GM12872 (cell line): Measurements from ENCODE around the gene GRIK3.

ENCODE experiments used
- TF ChIP-seq, protein P1 (sequence below): IDR thresholded peaks from 3 replicates; pipeline ENCODE4 v1.5.1; 2011; ENCODE audit warnings: low read depth, mild to moderate bottlenecking, low read length, moderate library complexity; ENCODE audit not compliant: insufficient read depth

GRIK3 gene

DNA sequence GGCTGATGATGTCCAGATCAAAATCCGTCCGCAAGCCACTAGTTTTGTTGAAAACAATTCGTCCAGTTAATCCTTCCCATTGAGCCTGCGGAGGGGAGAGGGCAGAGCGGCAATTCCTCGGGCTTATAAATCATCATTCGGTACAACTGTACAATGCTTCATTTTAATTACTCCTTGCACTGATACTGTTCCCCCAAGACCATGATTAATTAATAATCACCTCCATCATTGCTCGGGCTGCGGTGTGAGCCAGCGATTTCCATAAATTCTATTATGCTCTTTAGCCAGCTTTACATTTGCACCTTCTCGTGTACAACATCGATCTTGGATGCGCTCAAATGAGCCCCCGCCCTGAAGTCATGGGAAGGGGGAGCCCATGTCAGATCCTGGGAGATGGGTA, 180.7 kb downstream of the GRIK3 start:
- TF ChIP-seq, protein P1, sequence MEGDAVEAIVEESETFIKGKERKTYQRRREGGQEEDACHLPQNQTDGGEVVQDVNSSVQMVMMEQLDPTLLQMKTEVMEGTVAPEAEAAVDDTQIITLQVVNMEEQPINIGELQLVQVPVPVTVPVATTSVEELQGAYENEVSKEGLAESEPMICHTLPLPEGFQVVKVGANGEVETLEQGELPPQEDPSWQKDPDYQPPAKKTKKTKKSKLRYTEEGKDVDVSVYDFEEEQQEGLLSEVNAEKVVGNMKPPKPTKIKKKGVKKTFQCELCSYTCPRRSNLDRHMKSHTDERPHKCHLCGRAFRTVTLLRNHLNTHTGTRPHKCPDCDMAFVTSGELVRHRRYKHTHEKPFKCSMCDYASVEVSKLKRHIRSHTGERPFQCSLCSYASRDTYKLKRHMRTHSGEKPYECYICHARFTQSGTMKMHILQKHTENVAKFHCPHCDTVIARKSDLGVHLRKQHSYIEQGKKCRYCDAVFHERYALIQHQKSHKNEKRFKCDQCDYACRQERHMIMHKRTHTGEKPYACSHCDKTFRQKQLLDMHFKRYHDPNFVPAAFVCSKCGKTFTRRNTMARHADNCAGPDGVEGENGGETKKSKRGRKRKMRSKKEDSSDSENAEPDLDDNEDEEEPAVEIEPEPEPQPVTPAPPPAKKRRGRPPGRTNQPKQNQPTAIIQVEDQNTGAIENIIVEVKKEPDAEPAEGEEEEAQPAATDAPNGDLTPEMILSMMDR = no peak

DNA sequence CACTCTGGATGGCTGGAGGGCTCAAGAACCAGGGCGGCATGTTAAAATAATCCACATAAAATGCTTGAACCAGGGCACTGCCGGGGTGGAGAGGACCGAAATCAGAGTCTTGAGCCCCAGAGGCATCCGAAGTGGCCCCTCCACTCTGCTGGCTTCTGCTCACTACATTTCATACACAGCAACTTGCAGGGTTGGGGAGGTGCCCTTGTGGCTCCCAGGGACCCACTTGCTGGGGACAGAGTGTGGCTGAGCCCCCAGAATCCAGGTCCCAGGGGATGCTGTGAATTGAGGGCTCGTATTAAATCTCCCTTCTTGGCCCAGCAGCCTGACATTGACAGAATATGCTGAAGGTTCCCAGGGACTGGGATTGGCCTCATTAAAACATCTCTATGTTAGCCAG, 181.7 kb downstream of the GRIK3 start:
- TF ChIP-seq, protein P1 = no peak

DNA sequence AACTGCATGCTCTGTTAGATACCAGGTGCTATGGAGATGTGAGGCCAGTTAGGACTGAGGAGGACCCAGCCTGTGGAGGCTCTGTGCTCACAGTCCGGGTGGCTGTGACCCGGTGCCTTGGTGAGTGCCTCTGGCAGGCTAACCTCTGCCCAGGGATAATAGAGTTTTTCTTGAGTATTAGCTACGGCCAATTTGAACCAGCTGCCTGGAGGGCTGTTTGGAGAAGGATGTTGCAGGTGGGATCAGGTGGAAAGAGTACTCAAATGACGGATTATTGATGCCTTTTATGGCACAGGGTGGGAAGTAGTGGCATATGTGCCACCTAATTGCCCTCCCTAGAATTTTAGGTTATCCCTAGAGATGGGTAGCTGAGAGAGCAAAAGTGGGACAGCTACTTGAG, 182.7 kb downstream of the GRIK3 start:
- TF ChIP-seq, protein P1 = no peak

DNA sequence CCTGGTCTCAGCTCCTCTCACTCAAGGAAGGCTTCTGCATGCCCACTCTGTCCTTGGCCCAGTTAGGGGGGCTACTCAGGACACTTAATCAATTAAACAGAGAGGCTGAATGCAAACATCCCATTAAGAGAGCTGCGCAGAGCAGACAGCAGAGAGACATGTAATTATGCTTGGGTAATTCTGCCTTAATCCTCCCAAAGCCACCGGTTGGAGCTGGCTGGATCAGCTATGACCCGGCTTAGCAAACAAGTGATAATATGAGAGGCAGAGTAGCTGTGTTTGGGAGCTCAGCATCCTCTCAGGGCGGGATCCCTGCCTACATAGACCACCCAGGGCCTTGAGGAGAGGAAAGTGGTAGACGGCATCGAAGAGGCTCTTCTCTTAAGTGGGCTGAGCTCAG, 183.2 kb downstream of the GRIK3 start:
- TF ChIP-seq, protein P1 = no peak

DNA sequence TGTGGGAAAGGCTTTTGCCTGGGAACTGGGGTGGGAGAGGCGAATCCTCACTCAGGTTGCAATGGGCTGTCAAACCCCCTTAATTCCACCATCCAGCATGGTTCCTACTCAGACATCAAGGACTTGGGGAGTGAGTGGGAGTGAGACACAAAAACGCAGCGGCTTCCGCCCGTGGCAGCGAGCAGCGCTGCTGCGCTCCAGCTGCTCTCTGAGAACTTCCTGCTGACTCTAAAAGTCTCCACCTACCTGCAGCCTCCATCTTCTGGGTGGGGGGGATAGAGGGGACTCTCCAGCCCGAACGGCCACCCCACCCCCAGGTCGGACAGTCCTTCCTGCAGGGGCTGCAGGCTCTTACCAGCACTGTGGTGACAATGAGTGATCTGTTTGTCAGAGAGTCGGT, 184.4 kb downstream of the GRIK3 start:
- TF ChIP-seq, protein P1 = no peak

DNA sequence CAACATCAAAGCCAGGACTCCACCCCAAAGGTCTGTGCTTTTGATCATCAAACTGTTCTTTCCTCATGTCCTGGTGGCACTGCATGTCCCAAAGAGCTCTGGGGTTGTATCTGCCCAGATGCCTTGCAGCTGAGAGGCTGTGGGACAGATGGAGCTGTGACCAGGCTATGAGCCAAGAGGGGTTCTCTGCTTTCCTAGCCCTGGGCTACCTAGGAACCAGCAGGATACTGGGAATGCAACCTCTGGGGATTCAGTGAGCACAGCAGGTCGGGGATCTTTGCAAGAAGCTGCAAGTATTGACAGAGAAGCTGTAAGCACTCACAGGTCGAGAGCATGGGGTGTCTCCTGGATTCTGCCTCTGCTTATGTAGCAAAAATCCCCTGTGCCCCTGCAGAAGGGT, 186.6 kb downstream of the GRIK3 start:
- TF ChIP-seq, protein P1 = no peak

DNA sequence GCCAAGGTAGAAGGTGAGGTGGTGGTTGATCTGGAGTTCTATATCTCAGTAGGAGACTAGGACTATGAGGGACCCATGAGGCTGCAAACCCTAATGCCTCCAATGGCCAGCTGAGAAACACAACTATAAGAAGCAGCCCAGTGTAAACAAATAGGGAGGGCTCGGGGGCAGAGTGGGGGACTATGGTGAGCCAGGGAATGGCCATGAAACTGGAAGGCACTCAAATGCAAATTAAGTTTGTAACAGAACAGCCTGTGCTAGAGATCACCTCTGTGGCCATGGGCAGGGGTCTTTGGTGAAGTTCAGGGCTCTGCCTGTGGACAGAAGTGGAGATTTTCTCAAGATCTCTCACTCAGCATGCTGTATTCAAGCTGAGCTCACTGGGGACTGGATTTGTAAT, 187.1 kb downstream of the GRIK3 start:
- TF ChIP-seq, protein P1 = no peak

DNA sequence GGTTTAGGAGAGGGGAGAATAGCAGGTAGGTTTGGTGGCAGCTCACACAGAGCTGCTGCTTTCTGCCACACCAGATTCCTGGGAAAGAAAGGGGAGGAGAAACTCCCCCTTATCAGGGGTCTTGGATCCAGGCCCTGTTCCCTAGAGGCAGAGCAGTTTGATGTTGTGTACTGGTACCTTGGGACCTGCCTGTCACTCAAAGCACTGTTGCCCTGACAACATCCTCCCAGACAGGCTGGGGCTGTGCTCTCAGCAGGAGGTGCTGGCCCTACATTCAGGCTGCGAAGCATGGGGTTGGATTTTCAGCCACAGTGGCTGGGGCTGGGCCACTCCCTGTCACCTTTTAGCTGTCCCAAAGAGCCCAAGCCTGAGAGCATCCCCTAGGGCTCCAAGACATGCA, 188.0 kb downstream of the GRIK3 start:
- TF ChIP-seq, protein P1 = no peak
